Stomach smooth muscle (tissue), 2 donors: Measurements from ENCODE around the gene PTPRK.

ENCODE experiments used
- H3K27ac ChIP-seq: one replicate; pipeline ENCODE4 v1.7.0; 2013; ENCODE audit warnings: mild to moderate bottlenecking, low read length, inconsistent platforms
- H3K27me3 ChIP-seq, 2 donors: one replicate each; pipeline ENCODE4 v1.7.0; 2013; ENCODE audit warnings: low read length in 2 of 2; ENCODE audit not compliant: insufficient read depth in 2 of 2, control insufficient read depth in 1 of 2
- H3K36me3 ChIP-seq, 2 donors: one replicate each; pipeline ENCODE4 v1.7.0; 2013; ENCODE audit warnings: low read length in 2 of 2; ENCODE audit not compliant: control insufficient read depth in 2 of 2, insufficient read depth in 2 of 2
- H3K4me1 ChIP-seq: one replicate; pipeline ENCODE4 v1.7.0; 2013; ENCODE audit warnings: low read length; ENCODE audit not compliant: control insufficient read depth, insufficient read depth
- H3K4me3 ChIP-seq, 2 donors: one replicate each; pipeline ENCODE4 v1.7.0; 2013; ENCODE audit warnings: low read length in 2 of 2
- H3K9ac ChIP-seq, 2 donors: one replicate each; pipeline ENCODE4 v1.7.0; 2013; ENCODE audit warnings: low read length in 2 of 2, mild to moderate bottlenecking in 1 of 2
- H3K9me3 ChIP-seq, 2 donors: one replicate each; pipeline ENCODE4 v1.7.0; 2013; ENCODE audit warnings: low read length in 2 of 2; ENCODE audit not compliant: control insufficient read depth in 2 of 2
- donor health status: healthy.
- donor health status: Pancreatic carcinoma.

PTPRK gene

DNA sequence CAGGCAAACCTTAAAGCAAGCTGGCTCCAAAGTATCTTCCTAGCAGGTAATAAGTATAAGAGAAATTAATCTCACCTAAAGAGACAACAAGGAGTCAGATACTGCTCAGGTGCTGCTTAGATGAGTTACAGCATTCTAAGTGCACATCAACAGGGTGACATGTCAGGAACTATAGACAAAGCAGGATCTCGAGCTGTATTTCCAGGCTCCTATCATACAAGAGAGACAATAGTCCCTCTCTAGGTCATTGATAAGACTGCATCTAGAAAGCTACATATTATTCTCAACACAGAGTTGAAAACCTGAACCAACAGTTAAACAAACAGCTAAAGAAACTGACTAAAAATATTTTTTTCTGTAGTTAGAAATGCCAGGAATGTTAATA is 3.9 kb downstream of the PTPRK start:
- peak overlapping the region; percentile 13 for H3K27ac ChIP-seq
- H3K36me3 ChIP-seq: no peaks in the 10 kb centered on the region
- no peaks in the 10 kb centered on the region for H3K9me3 ChIP-seq
- H3K4me3 ChIP-seq: peak overlapping the region; percentile 17 to 52
- no peaks in the 10 kb centered on the region for H3K27me3 ChIP-seq
- peaks cover 15% of the 10 kb centered on the region for H3K4me1 ChIP-seq
- peak overlapping the region in 1 of 2 donors; percentile 8 for H3K9ac ChIP-seq

DNA sequence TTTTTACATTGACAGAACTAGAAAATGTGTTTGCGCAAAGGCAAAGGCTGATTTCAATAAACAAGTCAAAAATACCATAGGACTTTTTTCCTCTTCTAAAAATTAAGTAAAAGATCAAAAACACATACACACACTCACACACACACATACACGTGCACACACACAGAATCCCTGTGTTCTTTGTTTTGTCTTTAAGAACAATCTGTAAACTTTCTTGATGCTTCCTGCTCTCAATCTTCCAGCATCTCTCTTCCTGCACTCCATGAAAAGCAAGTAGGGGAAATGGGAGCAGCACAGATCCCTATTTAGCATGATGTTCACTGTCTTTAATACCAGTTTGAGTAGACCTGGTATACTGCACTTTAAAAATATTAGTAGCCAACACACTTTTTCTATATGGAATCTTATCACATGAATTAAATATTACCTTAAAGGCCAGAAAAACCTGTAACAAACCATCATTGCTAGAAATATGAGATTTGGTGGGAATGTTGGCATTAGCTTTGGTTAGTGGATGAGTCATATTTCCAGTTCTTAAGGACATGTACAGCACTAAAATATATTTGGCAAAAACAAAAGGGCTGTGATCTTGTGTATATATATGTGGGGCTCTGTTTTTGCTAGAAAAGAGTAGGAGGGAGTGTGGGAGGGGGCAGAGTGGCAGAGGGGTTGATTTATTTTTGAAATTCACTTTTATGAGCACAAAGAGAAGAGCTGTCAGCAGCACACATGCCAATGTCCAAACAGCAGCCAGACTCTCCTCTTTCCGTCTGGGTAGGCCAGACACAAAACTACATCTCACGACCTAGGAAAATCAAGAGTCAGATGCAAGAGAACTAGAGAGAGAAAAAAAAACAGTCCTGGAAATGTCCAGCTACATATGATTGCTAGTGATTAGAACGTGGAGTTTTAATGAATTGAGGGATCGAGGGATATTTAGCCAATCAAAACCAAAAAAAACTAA is 4.6 kb downstream of the PTPRK start:
- no peaks in the 10 kb centered on the region for H3K36me3 ChIP-seq
- H3K4me1 ChIP-seq: peaks cover 15% of the 10 kb centered on the region
- H3K9me3 ChIP-seq: no peaks in the 10 kb centered on the region
- peak overlapping the region; percentile 17 to 52 for H3K4me3 ChIP-seq
- H3K9ac ChIP-seq: peak overlapping the region; percentile 0 to 8
- no peaks in the 10 kb centered on the region for H3K27me3 ChIP-seq
- H3K27ac ChIP-seq: peak overlapping the region; percentile 13

DNA sequence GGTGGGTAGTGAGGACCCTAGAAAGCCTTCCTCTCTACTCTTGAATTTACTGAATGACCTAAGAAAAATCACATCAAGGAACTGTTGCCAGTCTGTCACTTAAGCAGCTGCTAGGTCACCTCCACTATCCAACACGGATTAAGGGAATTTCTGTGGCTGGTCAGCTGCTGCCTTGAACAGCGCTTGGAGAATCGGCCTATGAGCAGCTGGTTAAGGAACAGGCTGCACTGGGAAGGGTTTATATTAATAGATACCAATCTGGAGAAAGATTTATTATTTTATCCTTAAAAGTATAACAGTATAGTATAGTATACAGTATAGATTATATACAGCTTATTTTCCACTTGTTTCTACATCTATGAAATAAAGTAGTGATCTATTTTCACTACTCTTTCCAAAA is 6.5 kb downstream of the PTPRK start:
- Histone ChIP-seq H3K27me3 (no peaks in the 10 kb centered on the region), H3K36me3 (no peaks in the 10 kb centered on the region), H3K9me3 (no peaks in the 10 kb centered on the region), H3K4me1 (peaks cover 21% of the 10 kb centered on the region), H3K27ac (no peak overlapping the region), H3K4me3 (no peak overlapping the region), H3K9ac (no peak overlapping the region)

DNA sequence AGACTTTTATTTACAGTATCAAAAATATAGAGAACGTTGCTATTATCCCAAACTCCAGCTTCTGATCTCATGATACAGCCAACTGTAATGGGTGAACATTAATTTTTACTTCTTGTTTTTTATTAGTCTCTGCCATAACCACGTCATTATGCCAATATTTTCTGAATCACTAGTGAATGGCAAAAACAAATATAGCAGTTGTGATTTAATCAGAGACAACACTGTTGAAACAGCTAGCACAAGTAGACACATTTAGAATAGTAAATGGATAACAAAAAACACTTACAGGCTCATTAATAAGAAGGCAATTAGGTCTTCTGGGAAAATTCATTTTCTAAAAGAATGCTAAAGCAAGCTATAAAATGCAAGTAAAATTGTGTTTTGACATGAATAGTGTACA is 8.1 kb downstream of the PTPRK start:
- Histone ChIP-seq H3K27me3 (no peaks in the 10 kb centered on the region), H3K4me1 (peaks cover 27% of the 10 kb centered on the region), H3K9ac (no peak overlapping the region)

DNA sequence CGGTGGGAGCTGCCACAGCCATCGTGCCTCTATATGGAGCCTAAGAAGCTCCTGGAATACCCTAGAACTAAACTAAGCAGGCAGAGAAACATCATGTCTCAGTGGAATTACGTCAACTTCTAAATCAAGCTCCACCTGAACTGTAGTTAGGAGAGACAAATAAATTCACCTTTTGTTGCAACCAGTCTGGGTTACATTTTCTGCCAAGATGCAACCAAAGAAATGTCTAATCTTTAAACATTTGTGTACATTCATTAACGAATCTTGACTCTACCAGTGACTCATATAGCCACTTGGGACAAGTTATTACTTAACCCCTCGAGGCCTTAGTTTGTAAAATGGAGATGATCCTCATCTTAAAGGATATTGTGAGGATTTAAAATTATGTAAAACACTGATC is 8.9 kb downstream of the PTPRK start:
- no peak overlapping the region for H3K4me3 ChIP-seq
- H3K9ac ChIP-seq: no peak overlapping the region
- H3K9me3 ChIP-seq: no peaks in the 10 kb centered on the region
- no peak overlapping the region for H3K27ac ChIP-seq
- no peaks in the 10 kb centered on the region for H3K27me3 ChIP-seq
- H3K4me1 ChIP-seq: peaks cover 20% of the 10 kb centered on the region
- H3K36me3 ChIP-seq: no peaks in the 10 kb centered on the region

More for the DNA sequence above, 8.1 kb downstream of the PTPRK start:
- no peak overlapping the region for H3K27ac ChIP-seq
- H3K9me3 ChIP-seq: no peaks in the 10 kb centered on the region
- no peak overlapping the region for H3K4me3 ChIP-seq
- H3K36me3 ChIP-seq: no peaks in the 10 kb centered on the region

DNA sequence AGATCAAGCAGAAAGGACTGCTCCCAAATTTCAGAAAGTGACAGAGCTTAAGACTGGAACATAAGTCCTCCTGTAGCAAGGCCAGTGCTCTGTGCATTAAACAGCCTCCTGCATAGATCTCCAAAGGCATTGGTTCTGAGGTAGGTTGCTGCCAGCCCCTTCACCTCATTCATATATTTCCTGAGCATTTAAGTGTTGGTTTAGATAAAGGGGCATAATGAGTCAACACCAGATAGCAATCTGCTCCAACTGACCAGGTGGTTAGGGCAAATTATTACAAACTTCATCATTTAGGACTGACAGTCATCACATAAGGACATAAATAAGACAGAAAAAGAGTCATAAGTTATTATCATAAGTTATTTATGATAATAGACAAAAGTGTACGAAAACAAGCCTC is 10.7 kb downstream of the PTPRK start:
- Histone ChIP-seq H3K9ac (no peak overlapping the region), H3K9me3 (no peaks in the 10 kb centered on the region), H3K36me3 (no peaks in the 10 kb centered on the region), H3K4me1 (peaks cover 16% of the 10 kb centered on the region), H3K27ac (no peak overlapping the region), H3K27me3 (no peaks in the 10 kb centered on the region), H3K4me3 (no peak overlapping the region)

DNA sequence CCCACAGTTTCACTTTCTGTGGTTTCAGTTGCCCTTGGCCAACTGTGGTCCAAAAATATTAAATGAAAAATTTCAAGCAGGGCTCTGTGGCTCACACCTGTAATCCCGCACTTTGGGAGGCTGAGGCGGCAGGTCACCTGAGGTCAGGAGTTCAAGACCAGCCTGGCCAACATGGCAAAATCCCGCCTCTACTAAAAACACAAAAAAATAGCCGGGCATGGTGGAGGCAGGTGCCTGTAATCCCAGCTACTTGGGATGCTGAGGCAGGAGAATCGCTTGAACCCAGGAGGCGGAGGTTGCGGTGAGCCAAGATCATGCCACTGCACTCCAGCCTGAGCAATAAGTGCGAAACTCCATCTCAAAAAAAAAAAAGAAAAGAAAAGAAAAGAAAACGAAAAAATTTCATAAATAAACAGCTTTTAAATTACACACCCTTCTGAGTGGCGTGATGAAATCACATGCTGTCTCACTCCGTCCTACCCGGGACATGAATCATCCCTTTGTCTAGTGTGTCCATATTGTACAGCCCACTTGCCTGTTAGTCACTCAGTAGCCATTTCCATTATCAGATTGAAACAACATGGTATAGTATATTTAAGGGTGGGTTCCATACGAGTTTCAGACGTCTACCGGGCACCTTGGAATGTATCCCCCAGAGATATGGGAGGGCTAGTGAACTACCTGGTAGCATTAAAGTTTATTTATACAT is 11.7 kb downstream of the PTPRK start:
- Histone ChIP-seq H3K36me3 (no peaks in the 10 kb centered on the region), H3K27ac (no peak overlapping the region), H3K4me1 (peaks cover 19% of the 10 kb centered on the region), H3K4me3 (no peak overlapping the region), H3K9me3 (no peaks in the 10 kb centered on the region), H3K27me3 (no peaks in the 10 kb centered on the region), H3K9ac (no peak overlapping the region)

DNA sequence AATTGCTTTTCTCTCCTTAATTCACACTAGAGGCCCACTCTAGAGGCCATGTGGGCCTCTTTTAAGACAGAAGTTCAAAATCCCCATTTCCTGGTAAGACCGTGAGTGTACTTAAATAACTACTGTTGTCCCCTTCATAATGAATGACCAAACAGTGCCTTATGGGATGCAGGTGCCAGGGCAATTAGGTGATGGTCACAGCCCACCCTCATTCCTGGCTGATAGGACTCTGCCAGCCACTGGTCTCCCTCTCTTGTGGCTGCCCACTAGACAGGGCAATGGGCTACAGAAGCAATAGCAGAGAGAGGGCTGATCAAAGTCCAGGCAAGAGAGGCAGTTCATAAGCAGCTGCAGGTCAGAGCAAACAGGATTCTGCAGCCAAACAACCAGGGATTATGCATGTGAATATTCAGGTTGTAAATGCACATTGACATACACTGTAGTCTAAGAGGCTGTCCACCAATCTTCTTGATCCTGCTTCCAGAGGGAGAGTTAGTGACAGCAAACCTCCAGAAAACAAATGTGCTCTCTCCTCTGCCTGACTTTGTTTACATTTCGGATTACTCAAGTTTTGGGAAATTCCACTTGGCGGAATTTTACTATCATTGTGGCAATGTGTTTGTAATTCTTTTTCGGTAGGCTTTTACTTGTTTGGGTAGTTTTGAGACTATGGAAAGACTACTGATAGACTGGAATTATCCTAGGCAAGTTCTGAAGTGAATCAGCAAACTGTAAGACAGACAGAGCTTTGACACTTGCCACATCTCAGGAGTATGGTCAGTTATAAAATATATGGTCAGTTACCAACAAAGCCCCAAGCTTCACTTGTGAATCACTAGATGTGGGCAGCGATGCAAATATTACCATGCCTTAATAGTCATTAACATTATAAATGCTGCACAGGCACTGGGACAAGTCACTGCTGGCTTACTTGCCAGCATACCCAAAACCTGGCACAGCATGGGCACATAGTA is 12.8 kb downstream of the PTPRK start:
- no peaks in the 10 kb centered on the region for H3K9me3 ChIP-seq
- peaks cover 19% of the 10 kb centered on the region for H3K4me1 ChIP-seq
- H3K4me3 ChIP-seq: no peak overlapping the region
- no peak overlapping the region for H3K9ac ChIP-seq
- no peaks in the 10 kb centered on the region for H3K27me3 ChIP-seq
- peak overlapping the region; percentile 0 for H3K27ac ChIP-seq
- no peaks in the 10 kb centered on the region for H3K36me3 ChIP-seq

DNA sequence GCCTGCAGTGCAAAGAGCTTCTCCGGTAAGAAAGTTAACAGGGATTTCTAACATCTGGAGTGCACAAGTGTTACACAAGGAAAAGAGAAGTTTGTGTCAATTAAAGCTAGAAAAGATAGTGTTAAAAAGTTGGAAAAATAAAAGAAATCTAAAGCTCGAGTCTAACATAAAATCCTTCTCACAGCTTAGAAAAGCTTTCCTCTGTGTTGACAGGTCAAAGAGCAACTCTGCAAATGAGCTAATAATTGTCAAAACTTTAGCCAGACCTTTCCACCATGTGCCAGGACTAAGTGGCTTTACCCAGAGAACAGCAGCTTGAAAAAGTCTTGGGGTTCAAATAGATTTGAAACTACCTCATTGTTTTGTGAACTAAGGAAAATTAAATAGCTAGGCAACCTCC is 14.8 kb downstream of the PTPRK start:
- H3K9me3 ChIP-seq: no peaks in the 10 kb centered on the region
- H3K4me3 ChIP-seq: no peak overlapping the region
- no peak overlapping the region for H3K27ac ChIP-seq
- H3K4me1 ChIP-seq: peaks cover 22% of the 10 kb centered on the region
- H3K27me3 ChIP-seq: no peaks in the 10 kb centered on the region
- no peak overlapping the region for H3K9ac ChIP-seq
- H3K36me3 ChIP-seq: no peaks in the 10 kb centered on the region

DNA sequence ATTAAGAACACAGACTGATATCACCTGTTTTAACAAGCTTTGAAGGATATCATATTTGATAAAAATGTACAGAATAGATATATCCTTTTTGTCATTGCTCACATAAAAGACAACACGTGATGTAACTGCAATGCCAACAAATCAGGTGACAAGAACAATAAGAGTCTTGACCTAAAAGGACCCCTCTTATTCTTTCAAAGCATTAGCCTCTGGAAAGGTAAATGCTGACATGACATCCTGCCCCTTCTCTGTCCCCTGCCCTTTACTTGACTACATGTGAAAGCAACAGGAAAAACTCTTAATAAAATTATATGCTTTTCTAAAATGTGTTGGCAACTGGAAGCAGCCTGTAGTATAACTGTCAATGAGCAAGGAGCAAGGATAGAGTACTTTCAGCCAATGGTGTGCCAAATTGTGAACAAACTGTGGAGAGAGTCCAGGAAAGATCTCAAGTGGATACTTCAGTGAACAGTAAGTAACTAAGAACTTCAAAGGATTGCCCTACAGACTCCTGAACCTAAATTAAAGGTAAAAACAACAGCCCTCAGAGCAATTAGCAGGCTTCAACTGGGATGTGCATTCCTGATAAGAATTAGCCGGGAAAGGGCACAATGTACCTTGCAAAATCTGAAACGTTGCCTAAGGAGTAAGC is 16.3 kb downstream of the PTPRK start:
- Histone ChIP-seq H3K36me3 (no peaks in the 10 kb centered on the region), H3K4me1 (peaks cover 16% of the 10 kb centered on the region), H3K9me3 (no peaks in the 10 kb centered on the region), H3K9ac (no peak overlapping the region), H3K27me3 (no peaks in the 10 kb centered on the region), H3K4me3 (no peak overlapping the region), H3K27ac (no peak overlapping the region)
